Liver (tissue), 9 donors: ENCODE results near the gene TXNDC11. TPM values are rescaled to one million over a fixed set of nuclear protein-coding genes. Genes with fewer than 3 reads are reported as not detected.

ENCODE experiments used
- DNase-seq: peaks from one replicate; pipeline ENCODE4 v3.0.0-alpha.2; 2017; ENCODE audit warnings: low spot score
- H3K27ac ChIP-seq, 2 donors: one replicate each; pipeline ENCODE4 v1.7.0; 2013; ENCODE audit warnings: inconsistent platforms in 2 of 2, low read length in 2 of 2, control low read depth in 1 of 2, low read depth in 1 of 2, mild to moderate bottlenecking in 1 of 2
- H3K27me3 ChIP-seq, 4 donors: one replicate each; pipeline versions ENCODE4 v1.6.1 to v1.7.0; 2013; ENCODE audit warnings: low read length in 3 of 4, inconsistent platforms in 1 of 4, mild to moderate bottlenecking in 1 of 4, moderate library complexity in 1 of 4; ENCODE audit not compliant: control insufficient read depth in 4 of 4, insufficient read depth in 4 of 4
- H3K36me3 ChIP-seq, 4 donors: one replicate each; pipeline versions ENCODE4 v1.6.1 to v1.7.0; 2013; ENCODE audit warnings: low read length in 3 of 4, mild to moderate bottlenecking in 3 of 4, low read depth in 1 of 4, moderate library complexity in 1 of 4; ENCODE audit not compliant: control insufficient read depth in 4 of 4, insufficient read depth in 3 of 4
- H3K4me1 ChIP-seq, 4 donors: one replicate each; pipeline versions ENCODE4 v1.6.1 to v1.7.0; 2013; ENCODE audit warnings: low read length in 3 of 4, mild to moderate bottlenecking in 3 of 4, moderate library complexity in 1 of 4; ENCODE audit not compliant: control insufficient read depth in 4 of 4, insufficient read depth in 4 of 4
- H3K4me3 ChIP-seq, 3 donors: one replicate each; pipeline versions ENCODE4 v1.6.1 to v1.7.0; 2013; ENCODE audit warnings: low read length in 3 of 3, control low read depth in 1 of 3, low read depth in 1 of 3, mild to moderate bottlenecking in 1 of 3
- H3K9ac ChIP-seq, 2 donors: one replicate each; pipeline ENCODE4 v1.7.0; 2013; ENCODE audit warnings: low read length in 2 of 2, mild to moderate bottlenecking in 2 of 2, moderate library complexity in 2 of 2, control low read depth in 1 of 2, low read depth in 1 of 2
- H3K9me3 ChIP-seq, 4 donors: one replicate each; pipeline versions ENCODE4 v1.6.1 to v1.7.0; 2013; ENCODE audit warnings: low read length in 3 of 4; ENCODE audit not compliant: control insufficient read depth in 4 of 4
- EGR1 ChIP-seq, 2 donors: IDR thresholded peaks; 2 replicates each; pipeline ENCODE4 v1.6.1; 2016 to 2018; ENCODE audit warnings: antibody characterized with exemption in 2 of 2, low read depth in 2 of 2
- FOXA1 ChIP-seq: IDR thresholded peaks from 2 replicates; pipeline ENCODE4 v1.6.1; 2016; ENCODE audit warnings: antibody characterized with exemption
- FOXA2 ChIP-seq: IDR thresholded peaks from 2 replicates; pipeline ENCODE4 v1.6.1; 2016; ENCODE audit warnings: antibody characterized with exemption
- GABPA ChIP-seq, 2 donors: IDR thresholded peaks in 1 of 2; conservative IDR thresholded peaks in 1 of 2; 2 replicates each; pipeline ENCODE4 v1.6.1; 2016; ENCODE audit warnings: antibody characterized with exemption in 2 of 2, mild to moderate bottlenecking in 1 of 2, moderate library complexity in 1 of 2
- HNF4A ChIP-seq, 2 donors: conservative IDR thresholded peaks; 2 replicates each; pipeline ENCODE4 v1.6.1; 2016; ENCODE audit warnings: antibody characterized with exemption in 2 of 2, mild to moderate bottlenecking in 2 of 2
- HNF4G ChIP-seq: IDR thresholded peaks from 2 replicates; pipeline ENCODE4 v1.6.1; 2016; ENCODE audit warnings: antibody characterized with exemption
- JUND ChIP-seq, 2 donors: IDR thresholded peaks; 2 replicates each; pipeline ENCODE4 v1.6.1; 2016; ENCODE audit warnings: antibody characterized with exemption in 2 of 2
- NR2F2 ChIP-seq: IDR thresholded peaks from 2 replicates; pipeline ENCODE4 v1.6.1; 2016; ENCODE audit warnings: antibody characterized with exemption
- RAD21 ChIP-seq, 2 donors: IDR thresholded peaks; 2 replicates each; pipeline ENCODE4 v1.6.1; 2016; ENCODE audit warnings: antibody characterized with exemption in 2 of 2, mild to moderate bottlenecking in 2 of 2
- RXRA ChIP-seq, 2 donors: IDR thresholded peaks; 2 replicates each; pipeline ENCODE4 v1.6.1; 2017 to 2018; ENCODE audit warnings: antibody characterized with exemption in 2 of 2, mild to moderate bottlenecking in 1 of 2
- SP1 ChIP-seq: IDR thresholded peaks from 2 replicates; pipeline ENCODE4 v1.6.1; 2018; ENCODE audit warnings: antibody characterized with exemption, mild to moderate bottlenecking
- TAF1 ChIP-seq: conservative IDR thresholded peaks from 2 replicates; pipeline ENCODE4 v1.6.1; 2016; ENCODE audit warnings: antibody characterized with exemption, mild to moderate bottlenecking
- YY1 ChIP-seq: IDR thresholded peaks from 2 replicates; pipeline ENCODE4 v1.6.1; 2016; ENCODE audit warnings: antibody characterized with exemption, mild to moderate bottlenecking
- WGBS: extraction: QIAGEN DNeasy Blood & Tissue Kit; methylation state at CpG from one replicate; pipeline ENCODE4 v1.1.7; 2013; 5-methylcytosine and 5-hydroxymethylcytosine counted together
- polyA plus RNA-seq, 2 donors: library from polyadenylated mRNA; stranded (reverse) in 1 of 2; unstranded in 1 of 2; fragments of 200-250 nt in 1 of 2; fragments of >200 nt in 1 of 2; fragmentation: Nextera tagmentation in 1 of 2; extraction: Ambion mirVana in 1 of 2; gene quantifications; one replicate each; pipeline versions ENCODE4 v1.2.1 to v1.2.3, GENCODE V29; 2013 to 2015
- total RNA-seq, 2 donors: library from RNA; depleted of rRNA; stranded (reverse); fragments of >200 nt; gene quantifications; one replicate each; pipeline ENCODE4 v1.2.3, GENCODE V29; 2014
- TF ChIP-seq, protein P1 (sequence below): IDR thresholded peaks from 2 replicates; pipeline ENCODE4 v1.6.1; 2016; ENCODE audit warnings: antibody characterized with exemption
- TF ChIP-seq, protein P2 (sequence below): IDR thresholded peaks from 2 replicates; pipeline ENCODE4 v1.6.1; 2016; ENCODE audit warnings: antibody characterized with exemption
- TF ChIP-seq, protein P3 (sequence below): IDR thresholded peaks from 2 replicates; pipeline ENCODE4 v1.6.1; 2016; ENCODE audit warnings: antibody characterized with exemption
- TF ChIP-seq, protein P4 (sequence below): IDR thresholded peaks from 2 replicates; pipeline ENCODE4 v1.6.1; 2016; ENCODE audit warnings: antibody characterized with exemption, mild to moderate bottlenecking
- TF ChIP-seq, protein P5 (sequence below): fragments of 150-350 bp; IDR thresholded peaks from 2 replicates; pipeline ENCODE4 v1.5.1; 2017; ENCODE audit warnings: improper control_type of control experiment, low read depth, low read length; ENCODE audit not compliant: missing input control
- donor health status: healthy.
- donor health status: healthy.
- donor health status: healthy.
- donor health status: healthy.
- donor health status: healthy.

The TXNDC11 gene
- total and polyA plus RNA-seq, 4 donors: 26.4 to 63.5 (median 48.5) TPM

DNA sequence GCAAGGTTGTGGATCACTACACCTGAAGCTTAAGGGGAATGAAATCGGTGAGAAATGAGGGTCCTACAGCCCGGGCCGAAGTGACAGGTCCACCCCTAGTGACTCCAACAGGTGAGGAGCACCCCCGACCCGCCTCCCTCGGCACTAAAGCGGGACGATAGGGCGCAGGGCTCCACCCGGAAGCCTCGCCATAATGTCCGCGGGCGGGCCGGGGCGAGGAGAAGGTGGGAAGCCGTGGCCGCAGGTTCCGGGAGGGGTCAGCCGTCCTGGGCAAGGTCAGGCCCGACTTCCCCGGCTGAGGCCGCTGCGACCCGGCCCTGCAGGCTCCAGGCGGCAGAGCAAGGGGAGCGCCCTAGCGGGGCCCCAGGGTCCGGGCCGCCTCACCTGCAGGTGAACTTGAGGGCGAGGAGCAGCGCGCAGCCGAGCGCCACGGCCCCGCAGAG lies 543 bp downstream of the TXNDC11 start:
- H3K27me3 ChIP-seq: no peaks in the 10 kb centered on the region
- under 1% methylated on average over 37 of the region's 37 CpGs for WGBS
- H3K9me3 ChIP-seq: no peaks in the 10 kb centered on the region
- H3K4me1 ChIP-seq: peaks cover 9 to 49% (median 36%) of the 10 kb centered on the region in 4 donors
- H3K4me3 ChIP-seq: peak overlapping the region; percentile 87 to 88 (median 87)
- H3K9ac ChIP-seq: peak overlapping the region; percentile 34 to 92
- peak; percentile 62 for DNase-seq
- peak overlapping the region; percentile 87 to 96 for H3K27ac ChIP-seq
- peaks cover 0 to 1% (median 0%) of the 10 kb centered on the region in 4 donors for H3K36me3 ChIP-seq
- TF ChIP-seq TAF1 (no peak), FOXA2 (no peak), RXRA (IDR thresholded peaks at IDR 0.05) (peak in 1 of 2 donors; percentile 4), SP1 (no peak), RAD21 (IDR thresholded peaks at IDR 0.05) (peak in 1 of 2 donors; percentile 7)

DNA sequence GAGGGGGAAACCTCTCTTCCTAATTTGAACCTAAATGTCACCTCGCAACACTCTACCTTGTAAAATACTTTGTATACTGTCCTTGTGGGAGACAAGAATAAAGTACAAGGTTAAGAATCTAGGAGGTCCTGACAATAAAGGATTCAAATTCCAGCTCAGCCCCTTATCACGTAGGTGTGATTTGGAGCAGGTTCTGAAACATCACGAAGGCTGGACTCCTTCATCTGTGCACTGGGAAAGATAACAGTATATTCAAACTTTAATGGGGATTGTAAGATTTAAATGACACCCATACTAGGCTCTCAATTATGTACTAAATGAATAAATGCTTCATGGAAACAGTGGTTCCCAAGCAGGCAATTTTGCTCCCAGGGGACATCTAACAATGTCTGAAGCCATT lies 2.1 kb downstream of the TXNDC11 start:
- Histone ChIP-seq H3K36me3 (peaks cover 4 to 5% (median 4%) of the 10 kb centered on the region in 4 donors), H3K27me3 (no peaks in the 10 kb centered on the region), H3K9ac (peak overlapping the region; percentile 34 to 75), H3K9me3 (no peaks in the 10 kb centered on the region), H3K4me3 (peak overlapping the region in 2 of 3 donors; percentile 87 to 88), H3K4me1 (peaks cover 12 to 56% (median 45%) of the 10 kb centered on the region in 4 donors), H3K27ac (peak overlapping the region; percentile 87 to 96)
- TF ChIP-seq, protein P1, sequence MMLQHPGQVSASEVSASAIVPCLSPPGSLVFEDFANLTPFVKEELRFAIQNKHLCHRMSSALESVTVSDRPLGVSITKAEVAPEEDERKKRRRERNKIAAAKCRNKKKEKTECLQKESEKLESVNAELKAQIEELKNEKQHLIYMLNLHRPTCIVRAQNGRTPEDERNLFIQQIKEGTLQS: no peak
- no peak for TF ChIP-seq RXRA (IDR thresholded peaks at IDR 0.05)
- TF ChIP-seq, protein P2, sequence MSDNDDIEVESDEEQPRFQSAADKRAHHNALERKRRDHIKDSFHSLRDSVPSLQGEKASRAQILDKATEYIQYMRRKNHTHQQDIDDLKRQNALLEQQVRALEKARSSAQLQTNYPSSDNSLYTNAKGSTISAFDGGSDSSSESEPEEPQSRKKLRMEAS: no peak
- TF ChIP-seq SP1: no peak
- 23% methylated on average over 3 of the region's 3 CpGs for WGBS
- no peak for DNase-seq

DNA sequence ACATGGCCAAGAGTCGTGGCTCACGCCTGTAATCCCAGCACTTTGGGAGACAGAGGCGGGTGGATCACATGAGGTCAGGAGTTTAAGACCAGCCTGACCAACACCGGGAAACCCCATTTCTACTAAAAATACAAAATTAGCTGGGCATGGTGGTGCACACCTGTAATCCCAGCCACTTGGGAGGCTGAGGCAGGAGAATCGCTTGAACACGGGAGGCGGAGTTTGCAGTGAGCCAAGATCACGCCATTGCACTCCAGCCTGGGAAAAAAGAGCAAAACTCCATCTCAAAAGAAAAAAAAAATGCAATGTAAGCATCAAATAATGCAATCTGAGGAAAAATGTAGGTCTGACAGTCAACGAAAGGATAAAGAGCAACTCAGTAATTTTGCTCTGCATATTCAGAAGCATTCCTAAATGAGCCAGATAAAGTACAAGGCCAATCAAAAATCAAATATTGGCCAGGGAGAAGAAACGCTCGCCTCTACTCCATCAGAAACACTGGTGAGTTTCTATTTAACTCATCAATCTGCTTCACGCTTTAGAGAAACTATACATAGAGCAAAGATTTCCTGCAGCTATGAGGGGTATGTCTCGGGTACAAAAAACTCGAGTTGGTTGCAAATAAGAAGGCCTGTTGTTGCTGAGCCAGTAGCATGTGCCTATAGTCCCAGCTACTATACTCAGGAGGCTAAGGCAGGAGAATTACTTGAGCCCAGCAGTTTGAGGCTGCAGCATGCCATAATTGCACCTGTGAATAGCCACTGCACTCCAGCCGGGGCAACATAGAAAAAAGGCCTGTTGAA lies 3.7 kb downstream of the TXNDC11 start:
- Histone ChIP-seq H3K9ac (no peak overlapping the region), H3K27me3 (no peaks in the 10 kb centered on the region), H3K4me1 (peaks cover 14 to 67% (median 57%) of the 10 kb centered on the region in 4 donors), H3K36me3 (peaks cover 4 to 10% (median 5%) of the 10 kb centered on the region in 4 donors), H3K27ac (no peak overlapping the region), H3K4me3 (no peak overlapping the region), H3K9me3 (no peaks in the 10 kb centered on the region)
- no peak for DNase-seq
- TF ChIP-seq RAD21 (IDR thresholded peaks at IDR 0.05): no peak
- TF ChIP-seq FOXA1: no peak
- no peak for TF ChIP-seq GABPA (IDR thresholded peaks at IDR 0.05 in 1 of 2, conservative IDR thresholded peaks at IDR 0.05 in 1 of 2)
- TF ChIP-seq EGR1 (IDR thresholded peaks at IDR 0.05; ENCODE audit: low read depth in 2 of 2): no peak
- TF ChIP-seq JUND (IDR thresholded peaks at IDR 0.05): no peak
- TF ChIP-seq, protein P3, sequence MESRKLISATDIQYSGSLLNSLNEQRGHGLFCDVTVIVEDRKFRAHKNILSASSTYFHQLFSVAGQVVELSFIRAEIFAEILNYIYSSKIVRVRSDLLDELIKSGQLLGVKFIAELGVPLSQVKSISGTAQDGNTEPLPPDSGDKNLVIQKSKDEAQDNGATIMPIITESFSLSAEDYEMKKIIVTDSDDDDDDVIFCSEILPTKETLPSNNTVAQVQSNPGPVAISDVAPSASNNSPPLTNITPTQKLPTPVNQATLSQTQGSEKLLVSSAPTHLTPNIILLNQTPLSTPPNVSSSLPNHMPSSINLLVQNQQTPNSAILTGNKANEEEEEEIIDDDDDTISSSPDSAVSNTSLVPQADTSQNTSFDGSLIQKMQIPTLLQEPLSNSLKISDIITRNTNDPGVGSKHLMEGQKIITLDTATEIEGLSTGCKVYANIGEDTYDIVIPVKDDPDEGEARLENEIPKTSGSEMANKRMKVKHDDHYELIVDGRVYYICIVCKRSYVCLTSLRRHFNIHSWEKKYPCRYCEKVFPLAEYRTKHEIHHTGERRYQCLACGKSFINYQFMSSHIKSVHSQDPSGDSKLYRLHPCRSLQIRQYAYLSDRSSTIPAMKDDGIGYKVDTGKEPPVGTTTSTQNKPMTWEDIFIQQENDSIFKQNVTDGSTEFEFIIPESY: no peak
- no peak for TF ChIP-seq SP1
- TF ChIP-seq, protein P4, sequence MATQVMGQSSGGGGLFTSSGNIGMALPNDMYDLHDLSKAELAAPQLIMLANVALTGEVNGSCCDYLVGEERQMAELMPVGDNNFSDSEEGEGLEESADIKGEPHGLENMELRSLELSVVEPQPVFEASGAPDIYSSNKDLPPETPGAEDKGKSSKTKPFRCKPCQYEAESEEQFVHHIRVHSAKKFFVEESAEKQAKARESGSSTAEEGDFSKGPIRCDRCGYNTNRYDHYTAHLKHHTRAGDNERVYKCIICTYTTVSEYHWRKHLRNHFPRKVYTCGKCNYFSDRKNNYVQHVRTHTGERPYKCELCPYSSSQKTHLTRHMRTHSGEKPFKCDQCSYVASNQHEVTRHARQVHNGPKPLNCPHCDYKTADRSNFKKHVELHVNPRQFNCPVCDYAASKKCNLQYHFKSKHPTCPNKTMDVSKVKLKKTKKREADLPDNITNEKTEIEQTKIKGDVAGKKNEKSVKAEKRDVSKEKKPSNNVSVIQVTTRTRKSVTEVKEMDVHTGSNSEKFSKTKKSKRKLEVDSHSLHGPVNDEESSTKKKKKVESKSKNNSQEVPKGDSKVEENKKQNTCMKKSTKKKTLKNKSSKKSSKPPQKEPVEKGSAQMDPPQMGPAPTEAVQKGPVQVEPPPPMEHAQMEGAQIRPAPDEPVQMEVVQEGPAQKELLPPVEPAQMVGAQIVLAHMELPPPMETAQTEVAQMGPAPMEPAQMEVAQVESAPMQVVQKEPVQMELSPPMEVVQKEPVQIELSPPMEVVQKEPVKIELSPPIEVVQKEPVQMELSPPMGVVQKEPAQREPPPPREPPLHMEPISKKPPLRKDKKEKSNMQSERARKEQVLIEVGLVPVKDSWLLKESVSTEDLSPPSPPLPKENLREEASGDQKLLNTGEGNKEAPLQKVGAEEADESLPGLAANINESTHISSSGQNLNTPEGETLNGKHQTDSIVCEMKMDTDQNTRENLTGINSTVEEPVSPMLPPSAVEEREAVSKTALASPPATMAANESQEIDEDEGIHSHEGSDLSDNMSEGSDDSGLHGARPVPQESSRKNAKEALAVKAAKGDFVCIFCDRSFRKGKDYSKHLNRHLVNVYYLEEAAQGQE: no peak
- TF ChIP-seq HNF4G: no peak
- TF ChIP-seq, protein P1: no peak
- no peak for TF ChIP-seq HNF4A (conservative IDR thresholded peaks at IDR 0.05)
- no peak for TF ChIP-seq NR2F2
- TF ChIP-seq, protein P2: no peak
- no peak for TF ChIP-seq YY1
- TF ChIP-seq, protein P5, sequence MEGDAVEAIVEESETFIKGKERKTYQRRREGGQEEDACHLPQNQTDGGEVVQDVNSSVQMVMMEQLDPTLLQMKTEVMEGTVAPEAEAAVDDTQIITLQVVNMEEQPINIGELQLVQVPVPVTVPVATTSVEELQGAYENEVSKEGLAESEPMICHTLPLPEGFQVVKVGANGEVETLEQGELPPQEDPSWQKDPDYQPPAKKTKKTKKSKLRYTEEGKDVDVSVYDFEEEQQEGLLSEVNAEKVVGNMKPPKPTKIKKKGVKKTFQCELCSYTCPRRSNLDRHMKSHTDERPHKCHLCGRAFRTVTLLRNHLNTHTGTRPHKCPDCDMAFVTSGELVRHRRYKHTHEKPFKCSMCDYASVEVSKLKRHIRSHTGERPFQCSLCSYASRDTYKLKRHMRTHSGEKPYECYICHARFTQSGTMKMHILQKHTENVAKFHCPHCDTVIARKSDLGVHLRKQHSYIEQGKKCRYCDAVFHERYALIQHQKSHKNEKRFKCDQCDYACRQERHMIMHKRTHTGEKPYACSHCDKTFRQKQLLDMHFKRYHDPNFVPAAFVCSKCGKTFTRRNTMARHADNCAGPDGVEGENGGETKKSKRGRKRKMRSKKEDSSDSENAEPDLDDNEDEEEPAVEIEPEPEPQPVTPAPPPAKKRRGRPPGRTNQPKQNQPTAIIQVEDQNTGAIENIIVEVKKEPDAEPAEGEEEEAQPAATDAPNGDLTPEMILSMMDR: no peak
- 73% methylated on average over 15 of the region's 15 CpGs for WGBS
